ENCODE data around the gene HSPG2. TPM values are rescaled to one million over a fixed set of nuclear protein-coding genes. Genes with fewer than 3 reads are reported as not detected.

Gene HSPG2
- total and polyA plus RNA-seq, 9 of the 15 experiments (the other 6 are each of a cell fraction or from before 2014, with no cell fraction given) = 0.14 to 160 (median 15.7) TPM

- no peak for TF ChIP-seq ZNF124 (CRISPR knock-in tag; IDR thresholded peaks at IDR 0.05)
- TF ChIP-seq MYC (IDR thresholded peaks at IDR 0.05; ENCODE audit: low read depth, low read length) = peak; percentile 25; the same call in 1 of the 2 replicates
- TF ChIP-seq MYC (CRISPR knock-in tag; IDR thresholded peaks at IDR 0.05; ENCODE audit: borderline replicate concordance, low read depth) = no peak
- TF ChIP-seq SMARCC2 (IDR thresholded peaks at IDR 0.05; ENCODE audit: low read depth) = no peak
- TF ChIP-seq NFATC3 (IDR thresholded peaks at IDR 0.05) = no peak
- no peak for TF ChIP-seq ZNF212 (CRISPR knock-in tag; IDR thresholded peaks at IDR 0.05)
- TF ChIP-seq STAT5B (CRISPR knock-in tag; IDR thresholded peaks at IDR 0.05) = no peak
- TF ChIP-seq SFPQ (IDR thresholded peaks at IDR 0.05; ENCODE audit: low read depth, low read length) = no peak
- peak; percentile 28; the same call in 1 of the 2 replicates for TF ChIP-seq SMC3 (conservative IDR thresholded peaks at IDR 0.05; ENCODE audit: insufficient read depth, low read depth, low read length)
- TF ChIP-seq ZNF561 (CRISPR knock-in tag; conservative IDR thresholded peaks at IDR 0.05) = no peak
- TF ChIP-seq FOXJ3 (CRISPR knock-in tag; IDR thresholded peaks at IDR 0.05) = no peak
- TF ChIP-seq NFXL1 (CRISPR knock-in tag; IDR thresholded peaks at IDR 0.05) = no peak
- no peak for TF ChIP-seq ARHGAP35 (IDR thresholded peaks at IDR 0.05; ENCODE audit: partially characterized antibody)
- peak; percentile 9 to 51; a peak in 2 of 4 replicates for TF ChIP-seq RAD21 (CRISPR knock-in tag; conservative IDR thresholded peaks at IDR 0.05 in 1 of 2, IDR thresholded peaks at IDR 0.05 in 1 of 2)
- no peak for TF ChIP-seq BRD4 (IDR thresholded peaks at IDR 0.05)
- peak; percentile 78; the same call in 1 of the 2 replicates for TF ChIP-seq KLF6 (CRISPR knock-in tag; IDR thresholded peaks at IDR 0.05; ENCODE audit: borderline replicate concordance)
- no peak for TF ChIP-seq SIN3B (IDR thresholded peaks at IDR 0.05; ENCODE audit: low read depth)
- TF ChIP-seq, protein P1, sequence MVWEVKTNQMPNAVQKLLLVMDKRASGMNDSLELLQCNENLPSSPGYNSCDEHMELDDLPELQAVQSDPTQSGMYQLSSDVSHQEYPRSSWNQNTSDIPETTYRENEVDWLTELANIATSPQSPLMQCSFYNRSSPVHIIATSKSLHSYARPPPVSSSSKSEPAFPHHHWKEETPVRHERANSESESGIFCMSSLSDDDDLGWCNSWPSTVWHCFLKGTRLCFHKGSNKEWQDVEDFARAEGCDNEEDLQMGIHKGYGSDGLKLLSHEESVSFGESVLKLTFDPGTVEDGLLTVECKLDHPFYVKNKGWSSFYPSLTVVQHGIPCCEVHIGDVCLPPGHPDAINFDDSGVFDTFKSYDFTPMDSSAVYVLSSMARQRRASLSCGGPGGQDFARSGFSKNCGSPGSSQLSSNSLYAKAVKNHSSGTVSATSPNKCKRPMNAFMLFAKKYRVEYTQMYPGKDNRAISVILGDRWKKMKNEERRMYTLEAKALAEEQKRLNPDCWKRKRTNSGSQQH (CRISPR knock-in tag; IDR thresholded peaks at IDR 0.05) = no peak
- no peak for TF ChIP-seq ZNF318 (IDR thresholded peaks at IDR 0.05; ENCODE audit: borderline replicate concordance in 1 of 2, low read depth in 1 of 2)
Observed at GRCh38 chr1:21853131-21853427, 84.0 kb downstream of the HSPG2 start (continued).
